GM23338 (cell line): Measurements from ENCODE around the gene FZD7.

Source experiments
- CREB1 ChIP-seq: fragments of 250-450 bp; sonication (Bioruptor Pico); IDR thresholded peaks from 2 replicates; pipeline ENCODE4 v1.5.0; 2020; ENCODE audit warnings: low read depth, mild to moderate bottlenecking, moderate library complexity
- EZH2 ChIP-seq: fragments of 200-600 bp; sonication (generic); IDR thresholded peaks from one replicate; pipeline ENCODE4 v1.8.0; 2017; ENCODE audit warnings: antibody characterized with exemption, mild to moderate bottlenecking, low read depth; ENCODE audit not compliant: unreplicated experiment
- EZH2phosphoT487 ChIP-seq: fragments of 200-600 bp; sonication (generic); IDR thresholded peaks from one replicate; pipeline ENCODE4 v1.8.1; 2018; ENCODE audit warnings: antibody characterized with exemption; ENCODE audit not compliant: unreplicated experiment
- JUNB ChIP-seq: IDR thresholded peaks from one replicate; pipeline ENCODE4 v1.6.1; 2016; ENCODE audit warnings: antibody characterized with exemption; ENCODE audit not compliant: unreplicated experiment
- NANOG ChIP-seq: IDR thresholded peaks from 2 replicates; pipeline ENCODE4 v1.6.1; 2016; ENCODE audit warnings: antibody characterized with exemption, borderline replicate concordance
- POLR2AphosphoS5 ChIP-seq: IDR thresholded peaks from 2 replicates; pipeline ENCODE4 v1.6.1; 2016; ENCODE audit warnings: antibody characterized with exemption, low read depth
- STAT1 ChIP-seq: IDR thresholded peaks from one replicate; pipeline ENCODE4 v1.6.1; 2016; ENCODE audit warnings: antibody characterized with exemption; ENCODE audit not compliant: unreplicated experiment
- ZNF114 ChIP-seq: fragments of 250-450 bp; sonication (Bioruptor Pico); IDR thresholded peaks from 2 replicates; pipeline ENCODE4 v1.5.0; 2020; ENCODE audit warnings: mild to moderate bottlenecking, moderate library complexity
- ZNF331 ChIP-seq: fragments of 250-450 bp; sonication (Bioruptor Pico); IDR thresholded peaks from 2 replicates; pipeline ENCODE4 v1.5.0; 2020; ENCODE audit warnings: low read depth, mild to moderate bottlenecking, moderate library complexity
- TF ChIP-seq, protein P1 (sequence below), 2 experiments: fragments of 200-600 bp in 1 of 2; sonication (generic) in 1 of 2; conservative IDR thresholded peaks; 2 replicates each; pipeline versions ENCODE4 v1.5.1 to v1.6.1; 2016 to 2017; ENCODE audit warnings: antibody characterized with exemption in 2 of 2, low read depth in 2 of 2, mild to moderate bottlenecking in 2 of 2, moderate library complexity in 1 of 2
- TF ChIP-seq, protein P2 (sequence below): IDR thresholded peaks from one replicate; pipeline ENCODE4 v1.6.1; 2018; ENCODE audit warnings: antibody characterized with exemption; ENCODE audit not compliant: unreplicated experiment
- TF ChIP-seq, protein P3 (sequence below): IDR thresholded peaks from 2 replicates; pipeline ENCODE4 v1.6.1; 2016; ENCODE audit warnings: antibody characterized with exemption

DNA sequence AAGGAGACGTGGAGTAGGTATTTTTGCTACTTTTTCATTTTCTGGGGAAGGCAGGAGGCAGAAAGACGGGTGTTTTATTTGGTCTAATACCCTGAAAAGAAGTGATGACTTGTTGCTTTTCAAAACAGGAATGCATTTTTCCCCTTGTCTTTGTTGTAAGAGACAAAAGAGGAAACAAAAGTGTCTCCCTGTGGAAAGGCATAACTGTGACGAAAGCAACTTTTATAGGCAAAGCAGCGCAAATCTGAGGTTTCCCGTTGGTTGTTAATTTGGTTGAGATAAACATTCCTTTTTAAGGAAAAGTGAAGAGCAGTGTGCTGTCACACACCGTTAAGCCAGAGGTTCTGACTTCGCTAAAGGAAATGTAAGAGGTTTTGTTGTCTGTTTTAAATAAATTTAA lies 3.4 kb downstream of the FZD7 start:
- TF ChIP-seq POLR2AphosphoS5, result no peak
- TF ChIP-seq, protein P1, sequence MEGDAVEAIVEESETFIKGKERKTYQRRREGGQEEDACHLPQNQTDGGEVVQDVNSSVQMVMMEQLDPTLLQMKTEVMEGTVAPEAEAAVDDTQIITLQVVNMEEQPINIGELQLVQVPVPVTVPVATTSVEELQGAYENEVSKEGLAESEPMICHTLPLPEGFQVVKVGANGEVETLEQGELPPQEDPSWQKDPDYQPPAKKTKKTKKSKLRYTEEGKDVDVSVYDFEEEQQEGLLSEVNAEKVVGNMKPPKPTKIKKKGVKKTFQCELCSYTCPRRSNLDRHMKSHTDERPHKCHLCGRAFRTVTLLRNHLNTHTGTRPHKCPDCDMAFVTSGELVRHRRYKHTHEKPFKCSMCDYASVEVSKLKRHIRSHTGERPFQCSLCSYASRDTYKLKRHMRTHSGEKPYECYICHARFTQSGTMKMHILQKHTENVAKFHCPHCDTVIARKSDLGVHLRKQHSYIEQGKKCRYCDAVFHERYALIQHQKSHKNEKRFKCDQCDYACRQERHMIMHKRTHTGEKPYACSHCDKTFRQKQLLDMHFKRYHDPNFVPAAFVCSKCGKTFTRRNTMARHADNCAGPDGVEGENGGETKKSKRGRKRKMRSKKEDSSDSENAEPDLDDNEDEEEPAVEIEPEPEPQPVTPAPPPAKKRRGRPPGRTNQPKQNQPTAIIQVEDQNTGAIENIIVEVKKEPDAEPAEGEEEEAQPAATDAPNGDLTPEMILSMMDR (conservative IDR thresholded peaks at IDR 0.05; ENCODE audit: low read depth in 2 of 2), result no peak
- TF ChIP-seq, protein P2, sequence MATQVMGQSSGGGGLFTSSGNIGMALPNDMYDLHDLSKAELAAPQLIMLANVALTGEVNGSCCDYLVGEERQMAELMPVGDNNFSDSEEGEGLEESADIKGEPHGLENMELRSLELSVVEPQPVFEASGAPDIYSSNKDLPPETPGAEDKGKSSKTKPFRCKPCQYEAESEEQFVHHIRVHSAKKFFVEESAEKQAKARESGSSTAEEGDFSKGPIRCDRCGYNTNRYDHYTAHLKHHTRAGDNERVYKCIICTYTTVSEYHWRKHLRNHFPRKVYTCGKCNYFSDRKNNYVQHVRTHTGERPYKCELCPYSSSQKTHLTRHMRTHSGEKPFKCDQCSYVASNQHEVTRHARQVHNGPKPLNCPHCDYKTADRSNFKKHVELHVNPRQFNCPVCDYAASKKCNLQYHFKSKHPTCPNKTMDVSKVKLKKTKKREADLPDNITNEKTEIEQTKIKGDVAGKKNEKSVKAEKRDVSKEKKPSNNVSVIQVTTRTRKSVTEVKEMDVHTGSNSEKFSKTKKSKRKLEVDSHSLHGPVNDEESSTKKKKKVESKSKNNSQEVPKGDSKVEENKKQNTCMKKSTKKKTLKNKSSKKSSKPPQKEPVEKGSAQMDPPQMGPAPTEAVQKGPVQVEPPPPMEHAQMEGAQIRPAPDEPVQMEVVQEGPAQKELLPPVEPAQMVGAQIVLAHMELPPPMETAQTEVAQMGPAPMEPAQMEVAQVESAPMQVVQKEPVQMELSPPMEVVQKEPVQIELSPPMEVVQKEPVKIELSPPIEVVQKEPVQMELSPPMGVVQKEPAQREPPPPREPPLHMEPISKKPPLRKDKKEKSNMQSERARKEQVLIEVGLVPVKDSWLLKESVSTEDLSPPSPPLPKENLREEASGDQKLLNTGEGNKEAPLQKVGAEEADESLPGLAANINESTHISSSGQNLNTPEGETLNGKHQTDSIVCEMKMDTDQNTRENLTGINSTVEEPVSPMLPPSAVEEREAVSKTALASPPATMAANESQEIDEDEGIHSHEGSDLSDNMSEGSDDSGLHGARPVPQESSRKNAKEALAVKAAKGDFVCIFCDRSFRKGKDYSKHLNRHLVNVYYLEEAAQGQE, result no peak
- TF ChIP-seq EZH2phosphoT487, result no peak
- TF ChIP-seq ZNF114 (CRISPR knock-in tag), result no peak
- no peak for TF ChIP-seq STAT1
- TF ChIP-seq EZH2, result no peak
- TF ChIP-seq NANOG, result no peak
- TF ChIP-seq CREB1 (CRISPR knock-in tag), result no peak
- TF ChIP-seq JUNB, result no peak
- TF ChIP-seq, protein P3, sequence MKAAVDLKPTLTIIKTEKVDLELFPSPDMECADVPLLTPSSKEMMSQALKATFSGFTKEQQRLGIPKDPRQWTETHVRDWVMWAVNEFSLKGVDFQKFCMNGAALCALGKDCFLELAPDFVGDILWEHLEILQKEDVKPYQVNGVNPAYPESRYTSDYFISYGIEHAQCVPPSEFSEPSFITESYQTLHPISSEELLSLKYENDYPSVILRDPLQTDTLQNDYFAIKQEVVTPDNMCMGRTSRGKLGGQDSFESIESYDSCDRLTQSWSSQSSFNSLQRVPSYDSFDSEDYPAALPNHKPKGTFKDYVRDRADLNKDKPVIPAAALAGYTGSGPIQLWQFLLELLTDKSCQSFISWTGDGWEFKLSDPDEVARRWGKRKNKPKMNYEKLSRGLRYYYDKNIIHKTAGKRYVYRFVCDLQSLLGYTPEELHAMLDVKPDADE, result no peak
- no peak for TF ChIP-seq ZNF331 (CRISPR knock-in tag)
